Endothelial cell (in vitro differentiated cells): ENCODE measurements around the gene MYLIP. TPM values are rescaled to one million over a fixed set of nuclear protein-coding genes. Genes with fewer than 3 reads are reported as not detected.

Experiments used
- DNase-seq: peaks from one replicate; pipeline ENCODE4 v3.0.0; 2021; ENCODE audit warnings: low spot score
- H3K27ac Mint-ChIP-seq: one replicate; pipeline ENCODE4 v1.8.0; 2021; ENCODE audit warnings: mixed read lengths, inconsistent platforms; ENCODE audit not compliant: unreplicated experiment
- H3K27me3 Mint-ChIP-seq: one replicate; pipeline ENCODE4 v1.8.0; 2021; ENCODE audit warnings: mild to moderate bottlenecking, moderate library complexity, mixed read lengths, inconsistent platforms; ENCODE audit not compliant: unreplicated experiment
- H3K36me3 Mint-ChIP-seq: one replicate; pipeline ENCODE4 v1.8.0; 2021; ENCODE audit warnings: mild to moderate bottlenecking, low read depth, mixed read lengths, inconsistent platforms; ENCODE audit not compliant: unreplicated experiment
- H3K4me1 Mint-ChIP-seq: one replicate; pipeline ENCODE4 v1.8.0; 2021; ENCODE audit warnings: mild to moderate bottlenecking, mixed read lengths, inconsistent platforms; ENCODE audit not compliant: unreplicated experiment
- H3K4me3 Mint-ChIP-seq: one replicate; pipeline ENCODE4 v1.8.0; 2021; ENCODE audit warnings: mild to moderate bottlenecking, mixed read lengths, inconsistent platforms; ENCODE audit not compliant: unreplicated experiment
- H3K9me3 Mint-ChIP-seq: one replicate; pipeline ENCODE4 v1.8.0; 2021; ENCODE audit warnings: mixed read lengths, inconsistent platforms; ENCODE audit not compliant: unreplicated experiment
- total RNA-seq: library from RNA; stranded (reverse); fragmentation: NEBNext Ultra II Directional; extraction: Animal tissue kit (Norgen Biotek cat#: 25700); gene quantifications from one replicate; pipeline ENCODE4 v1.2.1, GENCODE V29; 2021; ENCODE audit not compliant: unreplicated experiment
- TF ChIP-seq, protein P1 (sequence below): fragments of 200-600 bp; sonication (generic); IDR thresholded peaks from one replicate; pipeline ENCODE4 v1.5.0; 2021; ENCODE audit warnings: antibody characterized with exemption; ENCODE audit not compliant: unreplicated experiment

The MYLIP gene
- total RNA-seq, 1 donor from 2014 or later: 30.1 TPM

DNA sequence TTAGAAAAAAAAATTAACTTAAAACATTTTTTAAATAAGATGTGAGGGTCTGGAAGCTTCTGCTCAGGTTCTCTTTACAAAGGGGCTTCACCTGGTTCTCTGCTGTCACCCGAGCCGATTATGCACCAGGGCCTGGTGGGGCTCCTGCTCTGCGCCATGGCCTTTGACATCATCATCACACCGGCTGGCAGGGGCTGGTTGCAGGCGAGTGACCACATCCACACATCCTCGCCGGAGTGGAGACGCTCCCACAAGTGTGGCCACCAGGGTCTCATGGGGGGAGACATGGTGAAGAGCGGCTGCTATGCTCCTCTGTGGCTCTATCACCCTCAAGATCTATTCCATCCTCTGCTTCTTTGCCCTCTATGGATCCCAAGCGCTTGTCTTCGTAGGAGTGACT, 31.9 kb downstream of the MYLIP start:
- peaks cover 24% of the 10 kb centered on the region for H3K4me1 Mint-ChIP-seq
- peaks cover 10% of the 10 kb centered on the region for H3K36me3 Mint-ChIP-seq
- no peak for DNase-seq
- H3K27me3 Mint-ChIP-seq: peaks cover 2% of the 10 kb centered on the region
- no peaks in the 10 kb centered on the region for H3K9me3 Mint-ChIP-seq
- no peak overlapping the region for H3K27ac Mint-ChIP-seq
- no peak overlapping the region for H3K4me3 Mint-ChIP-seq
- TF ChIP-seq, protein P1, sequence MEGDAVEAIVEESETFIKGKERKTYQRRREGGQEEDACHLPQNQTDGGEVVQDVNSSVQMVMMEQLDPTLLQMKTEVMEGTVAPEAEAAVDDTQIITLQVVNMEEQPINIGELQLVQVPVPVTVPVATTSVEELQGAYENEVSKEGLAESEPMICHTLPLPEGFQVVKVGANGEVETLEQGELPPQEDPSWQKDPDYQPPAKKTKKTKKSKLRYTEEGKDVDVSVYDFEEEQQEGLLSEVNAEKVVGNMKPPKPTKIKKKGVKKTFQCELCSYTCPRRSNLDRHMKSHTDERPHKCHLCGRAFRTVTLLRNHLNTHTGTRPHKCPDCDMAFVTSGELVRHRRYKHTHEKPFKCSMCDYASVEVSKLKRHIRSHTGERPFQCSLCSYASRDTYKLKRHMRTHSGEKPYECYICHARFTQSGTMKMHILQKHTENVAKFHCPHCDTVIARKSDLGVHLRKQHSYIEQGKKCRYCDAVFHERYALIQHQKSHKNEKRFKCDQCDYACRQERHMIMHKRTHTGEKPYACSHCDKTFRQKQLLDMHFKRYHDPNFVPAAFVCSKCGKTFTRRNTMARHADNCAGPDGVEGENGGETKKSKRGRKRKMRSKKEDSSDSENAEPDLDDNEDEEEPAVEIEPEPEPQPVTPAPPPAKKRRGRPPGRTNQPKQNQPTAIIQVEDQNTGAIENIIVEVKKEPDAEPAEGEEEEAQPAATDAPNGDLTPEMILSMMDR: no peak

DNA sequence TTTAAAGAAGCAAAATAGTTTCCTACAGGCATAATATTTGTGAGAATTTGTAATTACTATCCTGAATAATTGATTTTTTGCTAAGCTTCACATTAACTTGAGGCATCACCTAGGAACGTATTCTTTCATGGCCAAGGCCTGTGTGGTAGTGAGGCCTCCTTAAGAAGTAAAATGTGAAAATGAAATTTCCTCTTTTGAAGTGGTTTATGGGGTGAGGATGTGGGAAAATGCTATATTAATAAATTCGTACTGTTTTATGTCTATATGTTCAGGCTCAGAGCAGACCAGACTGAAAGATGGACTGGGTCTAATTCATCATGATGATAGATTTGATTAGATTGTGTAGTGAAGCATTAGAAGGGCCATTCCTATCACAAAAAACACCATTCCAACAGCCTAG, 33.1 kb downstream of the MYLIP start:
- H3K27ac Mint-ChIP-seq: no peak overlapping the region
- no peak for DNase-seq
- H3K4me3 Mint-ChIP-seq: no peak overlapping the region
- no peaks in the 10 kb centered on the region for H3K9me3 Mint-ChIP-seq
- peaks cover 2% of the 10 kb centered on the region for H3K27me3 Mint-ChIP-seq
- TF ChIP-seq, protein P1: no peak
- H3K36me3 Mint-ChIP-seq: peaks cover 2% of the 10 kb centered on the region
- H3K4me1 Mint-ChIP-seq: peaks cover 28% of the 10 kb centered on the region

DNA sequence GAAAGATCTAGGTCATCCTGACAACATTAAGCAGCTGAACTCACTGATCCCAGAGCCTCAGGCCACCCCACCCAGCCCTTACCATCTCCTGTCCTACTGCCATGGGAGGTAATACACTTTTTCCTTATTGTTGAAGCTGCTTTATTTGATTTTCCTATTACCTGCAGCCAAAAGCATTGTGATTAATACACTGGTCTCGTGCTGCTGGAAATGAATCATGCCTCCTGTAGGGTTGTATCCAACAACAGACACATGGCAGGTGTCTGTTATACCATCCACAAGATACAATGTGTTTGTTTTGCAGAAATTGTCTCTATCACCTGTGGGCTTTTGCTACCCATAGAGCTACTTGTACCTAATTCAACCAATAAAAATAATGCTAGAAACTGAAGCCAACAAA, 34.2 kb downstream of the MYLIP start:
- TF ChIP-seq, protein P1: no peak
- H3K27me3 Mint-ChIP-seq: peaks cover 2% of the 10 kb centered on the region
- no peaks in the 10 kb centered on the region for H3K9me3 Mint-ChIP-seq
- H3K4me1 Mint-ChIP-seq: peaks cover 28% of the 10 kb centered on the region
- DNase-seq: no peak
- no peaks in the 10 kb centered on the region for H3K36me3 Mint-ChIP-seq
- no peak overlapping the region for H3K4me3 Mint-ChIP-seq
- no peak overlapping the region for H3K27ac Mint-ChIP-seq

DNA sequence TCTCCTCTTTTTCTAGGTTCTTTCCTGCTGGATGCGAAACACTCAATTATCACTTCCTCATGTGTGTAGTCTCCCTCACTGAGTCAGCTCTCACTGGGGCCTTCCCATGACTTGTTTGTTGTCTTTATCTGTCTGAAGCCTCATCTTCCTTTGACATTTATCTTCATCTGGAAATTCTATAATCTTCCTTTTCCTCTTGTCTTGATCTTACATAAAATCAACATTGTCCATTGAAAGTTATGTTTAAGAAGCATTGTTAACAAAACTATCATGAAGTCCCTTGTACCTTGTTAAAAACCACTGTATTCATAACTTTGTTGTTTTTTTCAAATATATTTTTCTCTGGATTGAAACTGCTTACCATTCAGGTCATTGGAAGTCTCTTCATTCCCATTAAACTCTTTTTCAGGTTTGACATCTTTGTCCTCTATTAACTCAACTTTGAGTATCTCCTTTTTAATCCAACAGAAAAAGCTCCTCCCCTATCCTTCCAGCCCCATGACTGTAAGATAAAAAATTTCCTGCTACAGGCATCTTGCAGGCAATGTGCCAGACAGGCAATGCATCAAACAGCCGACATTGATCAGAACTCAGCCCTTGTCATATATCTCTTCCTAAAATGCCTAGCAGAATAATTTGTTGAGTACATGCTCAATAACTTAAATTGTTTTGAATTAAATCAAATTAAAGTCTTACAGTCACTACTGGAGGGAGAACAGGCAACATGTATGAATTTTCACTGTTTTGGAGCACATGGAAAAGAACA, 34.8 kb downstream of the MYLIP start:
- Mint-ChIP-seq H3K27me3 (peaks cover 2% of the 10 kb centered on the region), H3K36me3 (no peaks in the 10 kb centered on the region), H3K9me3 (no peaks in the 10 kb centered on the region), H3K27ac (no peak overlapping the region), H3K4me1 (peaks cover 29% of the 10 kb centered on the region), H3K4me3 (no peak overlapping the region)
- DNase-seq: no peak
- TF ChIP-seq, protein P1: no peak

DNA sequence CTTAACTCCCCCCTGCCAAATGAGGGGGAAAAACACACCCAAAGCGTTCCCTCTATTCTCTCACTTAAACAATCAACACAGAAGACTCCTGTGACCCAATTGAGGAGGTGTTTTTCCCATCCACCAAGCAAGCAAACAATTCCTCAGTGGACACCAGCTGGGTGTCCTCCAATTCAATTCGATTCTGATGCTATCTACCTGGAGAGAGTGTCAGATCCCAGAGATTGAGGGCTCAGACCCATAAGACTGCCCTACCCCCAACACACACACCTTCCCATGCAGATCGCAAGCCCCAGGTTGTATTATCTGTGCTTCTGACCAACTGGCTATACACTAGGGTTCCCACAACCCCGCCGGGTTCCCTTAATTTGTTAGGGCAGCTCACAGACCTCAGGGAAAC, 36.8 kb downstream of the MYLIP start:
- Mint-ChIP-seq H3K27me3 (peaks cover 2% of the 10 kb centered on the region), H3K27ac (no peak overlapping the region), H3K4me1 (peaks cover 32% of the 10 kb centered on the region), H3K4me3 (no peak overlapping the region), H3K9me3 (no peaks in the 10 kb centered on the region), H3K36me3 (no peaks in the 10 kb centered on the region)
- TF ChIP-seq, protein P1: no peak
- no peak for DNase-seq
